Measurements from ENCODE around the gene MICALL2.

DNA sequence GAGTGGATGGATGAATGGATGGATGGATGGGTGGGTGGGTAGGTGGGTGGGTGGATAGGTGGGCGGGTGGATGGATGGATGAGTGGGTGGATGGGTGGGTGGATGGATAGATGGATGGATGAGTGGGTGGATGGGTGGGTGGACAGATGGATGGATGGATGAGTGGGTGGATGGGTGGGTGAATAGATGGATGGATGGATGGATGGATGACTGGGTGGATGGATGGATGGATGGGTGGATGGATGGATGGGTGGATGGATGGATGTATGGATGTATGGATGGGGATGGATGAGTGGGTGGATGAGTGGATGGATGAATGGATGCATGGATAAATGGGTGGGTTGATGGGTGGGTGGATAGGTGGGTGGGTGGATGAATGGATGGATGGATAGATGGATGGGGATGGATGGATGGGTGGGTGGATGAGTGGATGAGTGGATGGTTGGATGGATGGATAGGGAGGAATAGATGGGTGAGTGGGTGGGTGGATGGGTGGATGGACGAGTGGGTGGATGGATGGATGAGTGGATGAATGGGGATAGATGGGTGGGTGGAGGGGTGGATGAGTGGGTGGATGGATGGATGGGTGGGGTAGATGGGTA is 43.8 kb downstream of the MICALL2 start:
- TF ChIP-seq EZH2phosphoT487 (conservative IDR thresholded peaks at IDR 0.05; ENCODE audit: low read length) (no peak), CTCF (IDR thresholded peaks at IDR 0.05; ENCODE audit: insufficient read depth, low read length, poor library complexity, severe bottlenecking) (no peak)
